ENCODE data around the gene GPR82. TPM values are rescaled to one million over a fixed set of nuclear protein-coding genes. Genes with fewer than 3 reads are reported as not detected.

Gene GPR82
- total and polyA plus RNA-seq, 4 donors, result 0.24 to 1.1 (median 0.42) TPM

DNA sequence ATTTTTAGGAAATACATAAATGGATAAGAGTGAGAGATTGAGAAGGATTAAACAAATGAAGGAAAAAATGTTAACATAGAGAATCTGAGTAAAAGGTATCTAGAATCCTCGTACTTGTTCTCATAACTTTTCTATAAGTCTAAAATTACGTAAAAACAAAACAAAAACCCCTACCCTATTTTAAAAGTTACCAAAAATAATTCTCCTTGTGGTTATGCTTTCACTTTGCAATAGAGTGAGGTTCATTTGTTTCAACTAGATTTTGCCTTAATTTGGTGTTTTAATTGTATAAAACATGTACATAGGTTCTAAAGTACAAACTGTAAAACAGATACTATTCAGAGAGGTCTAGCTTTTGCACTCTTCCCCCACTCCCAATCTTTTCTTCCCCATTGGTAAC, 39.0 kb upstream of the GPR82 start:
- H3K27ac ChIP-seq (ENCODE audit: low read depth in 1 of 2, low read length in 1 of 2), result no peak overlapping the region
- DNase-seq (no peak), ATAC-seq (ENCODE audit: insufficient read depth, low FRiP score) (no peak)
- H3K9me3 ChIP-seq (ENCODE audit: control insufficient read depth in 4 of 4, insufficient read depth in 3 of 4, low read length in 3 of 4), result no peaks in the 10 kb centered on the region
- TF ChIP-seq, protein P1, sequence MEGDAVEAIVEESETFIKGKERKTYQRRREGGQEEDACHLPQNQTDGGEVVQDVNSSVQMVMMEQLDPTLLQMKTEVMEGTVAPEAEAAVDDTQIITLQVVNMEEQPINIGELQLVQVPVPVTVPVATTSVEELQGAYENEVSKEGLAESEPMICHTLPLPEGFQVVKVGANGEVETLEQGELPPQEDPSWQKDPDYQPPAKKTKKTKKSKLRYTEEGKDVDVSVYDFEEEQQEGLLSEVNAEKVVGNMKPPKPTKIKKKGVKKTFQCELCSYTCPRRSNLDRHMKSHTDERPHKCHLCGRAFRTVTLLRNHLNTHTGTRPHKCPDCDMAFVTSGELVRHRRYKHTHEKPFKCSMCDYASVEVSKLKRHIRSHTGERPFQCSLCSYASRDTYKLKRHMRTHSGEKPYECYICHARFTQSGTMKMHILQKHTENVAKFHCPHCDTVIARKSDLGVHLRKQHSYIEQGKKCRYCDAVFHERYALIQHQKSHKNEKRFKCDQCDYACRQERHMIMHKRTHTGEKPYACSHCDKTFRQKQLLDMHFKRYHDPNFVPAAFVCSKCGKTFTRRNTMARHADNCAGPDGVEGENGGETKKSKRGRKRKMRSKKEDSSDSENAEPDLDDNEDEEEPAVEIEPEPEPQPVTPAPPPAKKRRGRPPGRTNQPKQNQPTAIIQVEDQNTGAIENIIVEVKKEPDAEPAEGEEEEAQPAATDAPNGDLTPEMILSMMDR (IDR thresholded peaks at IDR 0.05; ENCODE audit: control extremely low read depth, extremely low read depth), result no peak
- 82 to 89% methylated on average over 2 of the region's 2 CpGs for WGBS, 2 donors
- H3K27me3 ChIP-seq (ENCODE audit: control insufficient read depth in 3 of 3, insufficient read depth in 3 of 3, low read length in 2 of 3), result peaks cover 0 to 30% (median 2%) of the 10 kb centered on the region in 3 donors
- no peak overlapping the region for H3K9ac ChIP-seq (ENCODE audit: insufficient read depth in 1 of 2, low read length in 2 of 2)
- H3K4me1 ChIP-seq (ENCODE audit: control insufficient read depth in 5 of 5, insufficient read depth in 5 of 5, low read length in 5 of 5), result no peaks in the 10 kb centered on the region
- no peaks in the 10 kb centered on the region for H3K36me3 ChIP-seq (ENCODE audit: control insufficient read depth in 4 of 4, insufficient read depth in 4 of 4, low read length in 4 of 4)
- H3K4me3 ChIP-seq, result no peak overlapping the region

DNA sequence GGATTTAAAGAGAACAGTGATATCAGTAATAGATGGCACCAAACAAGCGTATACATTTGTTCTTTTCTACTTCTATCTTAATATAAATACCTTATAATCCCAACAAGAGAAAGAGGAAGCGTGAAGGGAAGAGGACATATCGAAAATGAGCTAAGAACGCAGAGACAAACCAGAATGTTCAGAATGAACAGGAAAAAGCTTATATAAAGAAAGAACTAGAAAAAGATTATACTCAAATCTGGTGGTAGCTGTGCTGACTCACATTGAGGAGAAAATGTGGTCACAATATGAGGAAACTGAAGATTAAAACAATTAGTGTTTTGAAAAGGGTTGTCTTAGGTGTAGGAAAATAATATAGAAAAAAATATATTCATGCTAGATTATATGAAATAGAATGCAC, 37.2 kb upstream of the GPR82 start:
- no peak overlapping the region for H3K9ac ChIP-seq (ENCODE audit: insufficient read depth in 1 of 2, low read length in 2 of 2)
- DNase-seq, result no peak
- H3K27ac ChIP-seq (ENCODE audit: low read depth in 1 of 2, low read length in 1 of 2), result no peak overlapping the region
- H3K9me3 ChIP-seq (ENCODE audit: control insufficient read depth in 4 of 4, insufficient read depth in 3 of 4, low read length in 3 of 4), result no peaks in the 10 kb centered on the region
- TF ChIP-seq, protein P1 (IDR thresholded peaks at IDR 0.05; ENCODE audit: control extremely low read depth, extremely low read depth), result no peak
- 31 to 69% methylated on average over 4 of the region's 4 CpGs for WGBS, 2 donors
- no peak for ATAC-seq (ENCODE audit: insufficient read depth, low FRiP score)
- no peak overlapping the region for H3K4me3 ChIP-seq
- no peaks in the 10 kb centered on the region for H3K4me1 ChIP-seq (ENCODE audit: control insufficient read depth in 5 of 5, insufficient read depth in 5 of 5, low read length in 5 of 5)
- H3K36me3 ChIP-seq (ENCODE audit: control insufficient read depth in 4 of 4, insufficient read depth in 4 of 4, low read length in 4 of 4), result no peaks in the 10 kb centered on the region
- peaks cover 0 to 30% (median 2%) of the 10 kb centered on the region in 3 donors for H3K27me3 ChIP-seq (ENCODE audit: control insufficient read depth in 3 of 3, insufficient read depth in 3 of 3, low read length in 2 of 3)

DNA sequence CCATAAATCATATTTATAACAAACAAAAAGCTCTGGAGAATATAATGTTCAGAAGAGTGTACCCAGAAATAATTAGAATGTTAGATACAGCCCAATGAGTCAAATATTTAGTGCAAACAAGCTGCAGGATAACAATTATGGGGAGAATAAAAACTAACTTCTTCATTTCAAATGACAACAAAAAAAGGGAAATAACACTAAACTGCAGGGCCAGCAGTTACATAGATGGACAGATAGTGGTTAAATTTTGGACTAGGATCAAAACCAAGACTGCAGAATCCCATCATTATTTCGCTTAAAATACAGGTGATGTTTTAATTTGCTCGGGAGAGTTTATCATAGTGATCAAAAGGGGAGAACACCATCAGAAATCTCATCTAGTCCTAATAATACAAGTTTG, 35.8 kb upstream of the GPR82 start:
- H3K9ac ChIP-seq (ENCODE audit: insufficient read depth in 1 of 2, low read length in 2 of 2), result no peak overlapping the region
- 23 to 80% methylated on average over 2 of the region's 2 CpGs for WGBS, 2 donors
- H3K4me3 ChIP-seq, result no peak overlapping the region
- H3K27me3 ChIP-seq (ENCODE audit: control insufficient read depth in 3 of 3, insufficient read depth in 3 of 3, low read length in 2 of 3), result peaks cover 0 to 34% (median 2%) of the 10 kb centered on the region in 3 donors
- no peaks in the 10 kb centered on the region for H3K9me3 ChIP-seq (ENCODE audit: control insufficient read depth in 4 of 4, insufficient read depth in 3 of 4, low read length in 3 of 4)
- DNase-seq (no peak), ATAC-seq (ENCODE audit: insufficient read depth, low FRiP score) (no peak)
- H3K36me3 ChIP-seq (ENCODE audit: control insufficient read depth in 4 of 4, insufficient read depth in 4 of 4, low read length in 4 of 4), result no peaks in the 10 kb centered on the region
- H3K27ac ChIP-seq (ENCODE audit: low read depth in 1 of 2, low read length in 1 of 2), result no peak overlapping the region
- H3K4me1 ChIP-seq (ENCODE audit: control insufficient read depth in 5 of 5, insufficient read depth in 5 of 5, low read length in 5 of 5), result no peaks in the 10 kb centered on the region
- TF ChIP-seq, protein P1 (IDR thresholded peaks at IDR 0.05; ENCODE audit: control extremely low read depth, extremely low read depth), result no peak

DNA sequence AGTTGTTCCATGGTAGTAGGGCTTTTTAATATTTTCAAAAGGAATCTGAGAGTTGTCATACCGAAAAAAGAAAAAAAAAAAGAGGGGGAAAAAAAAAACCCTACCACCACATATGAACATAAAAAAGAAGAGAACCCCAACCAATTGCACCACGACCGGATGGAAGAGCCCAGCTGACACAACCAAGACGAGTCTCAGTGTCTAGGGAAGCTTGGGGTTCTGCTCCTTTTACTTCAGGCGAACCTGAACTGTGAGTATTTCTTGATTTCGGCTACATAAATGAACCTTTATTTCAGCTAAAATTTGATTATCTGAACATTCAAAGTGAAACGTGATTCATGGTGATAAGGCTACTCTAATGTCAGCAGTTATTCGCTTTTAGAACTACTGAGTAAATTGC, 35.1 kb upstream of the GPR82 start, which contains the start of gene GPR34:
Gene GPR34, plus strand, starts transcription at position 139 of the 400 bp plus-strand sequence. CDS start 6,661 bp downstream, outside the sequence.
- H3K4me3 ChIP-seq, result no peak within 1 kb of the TSS
- no peak for DNase-seq
- TF ChIP-seq, protein P1 (IDR thresholded peaks at IDR 0.05; ENCODE audit: control extremely low read depth, extremely low read depth), result no peak
- no peaks in the 10 kb centered on the region for H3K4me1 ChIP-seq (ENCODE audit: control insufficient read depth in 5 of 5, insufficient read depth in 5 of 5, low read length in 5 of 5)
- no peak within 1 kb of the TSS for H3K27ac ChIP-seq (ENCODE audit: low read depth in 1 of 2, low read length in 1 of 2)
- H3K36me3 ChIP-seq (ENCODE audit: control insufficient read depth in 4 of 4, insufficient read depth in 4 of 4, low read length in 4 of 4), result no peaks in the 10 kb centered on the region
- peaks cover 0 to 39% (median 2%) of the 10 kb centered on the region in 3 donors for H3K27me3 ChIP-seq (ENCODE audit: control insufficient read depth in 3 of 3, insufficient read depth in 3 of 3, low read length in 2 of 3)
- WGBS, 2 donors, result 51 to 62% methylated on average over 8 of the region's 8 CpGs
- no peaks in the 10 kb centered on the region for H3K9me3 ChIP-seq (ENCODE audit: control insufficient read depth in 4 of 4, insufficient read depth in 3 of 4, low read length in 3 of 4)
- no peak within 1 kb of the TSS for H3K9ac ChIP-seq (ENCODE audit: insufficient read depth in 1 of 2, low read length in 2 of 2)
- ATAC-seq (ENCODE audit: insufficient read depth, low FRiP score), result no peak
